Measurements from ENCODE around the gene ATP8B4. TPM values are rescaled to one million over a fixed set of nuclear protein-coding genes. Genes with fewer than 3 reads are reported as not detected.

ATP8B4 gene
- total RNA-seq, 1 donor from 2014 or later: 9.0 TPM

GRCh38 chr15:49984436-49984835 lies 134.6 kb downstream of the ATP8B4 start:
- Histone ChIP-seq H3K27me3 (ENCODE audit: low read depth) (no peaks in the 10 kb centered on the region), H3K4me1 (peaks cover 4% of the 10 kb centered on the region), H3K4me3 (no peak overlapping the region), H3K27ac (no peak overlapping the region), H3K9me3 (no peaks in the 10 kb centered on the region), H3K36me3 (no peaks in the 10 kb centered on the region)
- DNase-seq (no peak), ATAC-seq (no peak)
- intact Hi-C loops (cut with DNase I): no loop called here
- no peak for TF ChIP-seq CTCF (IDR thresholded peaks at IDR 0.05)

- DNase-seq (no peak), ATAC-seq (no peak)
- no peaks in the 10 kb centered on the region for H3K4me1 ChIP-seq
- H3K9me3 ChIP-seq: no peaks in the 10 kb centered on the region
- H3K36me3 ChIP-seq: no peaks in the 10 kb centered on the region
- H3K4me3 ChIP-seq: no peak overlapping the region
- intact Hi-C loops (cut with DNase I): no loop called here
- no peak overlapping the region for H3K27ac ChIP-seq
- H3K27me3 ChIP-seq (ENCODE audit: low read depth): no peaks in the 10 kb centered on the region
- TF ChIP-seq CTCF (IDR thresholded peaks at IDR 0.05): no peak
Measured at GRCh38 chr15:49982584-49982983, 136.4 kb downstream of the ATP8B4 start.

GRCh38 chr15:49979705-49980382 lies 139.2 kb downstream of the ATP8B4 start:
- intact Hi-C loops (cut with DNase I): no loop called here
- Histone ChIP-seq H3K9me3 (no peaks in the 10 kb centered on the region), H3K4me1 (no peaks in the 10 kb centered on the region), H3K27ac (no peak overlapping the region), H3K27me3 (ENCODE audit: low read depth) (no peaks in the 10 kb centered on the region), H3K4me3 (no peak overlapping the region), H3K36me3 (no peaks in the 10 kb centered on the region)
- ATAC-seq (no peak), DNase-seq (no peak)
- TF ChIP-seq CTCF (IDR thresholded peaks at IDR 0.05): no peak

GRCh38 chr15:49978121-49978520 lies 140.9 kb downstream of the ATP8B4 start:
- no peak overlapping the region for H3K27ac ChIP-seq
- TF ChIP-seq CTCF (IDR thresholded peaks at IDR 0.05): no peak
- no peaks in the 10 kb centered on the region for H3K4me1 ChIP-seq
- DNase-seq (no peak), ATAC-seq (no peak)
- intact Hi-C loops (cut with DNase I): no loop called here
- no peak overlapping the region for H3K4me3 ChIP-seq
- no peaks in the 10 kb centered on the region for H3K27me3 ChIP-seq (ENCODE audit: low read depth)
- no peaks in the 10 kb centered on the region for H3K9me3 ChIP-seq
- no peaks in the 10 kb centered on the region for H3K36me3 ChIP-seq

GRCh38 chr15:49977306-49977705 lies 141.7 kb downstream of the ATP8B4 start:
- ATAC-seq (no peak), DNase-seq (no peak)
- no peak for TF ChIP-seq CTCF (IDR thresholded peaks at IDR 0.05)
- H3K4me3 ChIP-seq: no peak overlapping the region
- H3K4me1 ChIP-seq: no peaks in the 10 kb centered on the region
- no peaks in the 10 kb centered on the region for H3K9me3 ChIP-seq
- H3K27ac ChIP-seq: no peak overlapping the region
- intact Hi-C loops (cut with DNase I): no loop called here
- H3K36me3 ChIP-seq: no peaks in the 10 kb centered on the region
- H3K27me3 ChIP-seq (ENCODE audit: low read depth): no peaks in the 10 kb centered on the region

Measured in lower lobe of right lung (tissue), 2 donors.